Right ventricle myocardium inferior (tissue), 1 donor: ENCODE data around the gene SLITRK3. TPM values are rescaled to one million over a fixed set of nuclear protein-coding genes. Genes with fewer than 3 reads are reported as not detected.
A peak's percentile ranks its signal among the peaks of the same experiment; 100 is the strongest.

Source experiments
- ATAC-seq: fragments of 200-7000 bp; cut with Tn5 transposase; one replicate; pipeline ENCODE4 v1.9.1; 2020; ENCODE audit warnings: mild to moderate bottlenecking, moderate library complexity
- DNase-seq: peaks from one replicate; pipeline ENCODE4 v3.0.0; 2021; ENCODE audit errors: missing footprints
- intact Hi-C: fragments of 100-400 bp; cut with DNase I; formaldehyde crosslinking; loops from one replicate; pipeline ENCODE4 v1.11.0; 2022
- long read RNA-seq: library from polyadenylated mRNA; unstranded; transcript quantifications from one replicate; pipeline ENCODE4 v2.0.0, GENCODE V29; 2021
- total RNA-seq: library from RNA; stranded (reverse); fragmentation: NEBNext Ultra II Directional; extraction: Animal tissue kit (Norgen Biotek cat#: 25700); gene quantifications from one replicate; pipeline ENCODE4 v1.2.1, GENCODE V29; 2021
- donor health status: DM: no; HTN: yes; CAD: no; lungs with severe emphysema.

SLITRK3 gene
- total RNA-seq = not detected
- long read RNA-seq = 0 reads

GRCh38 chr3:165195640-165196576, at the start of gene SLITRK3:
SLITRK3 (minus strand) TSS chr3:165196384; CDS start chr3:165190830, 5,554 bp downstream.
- no peak for DNase-seq
- ATAC-seq = no peak
- intact Hi-C loops = no loop called here

- no peak for DNase-seq
- ATAC-seq = no peak
- intact Hi-C loops = no loop called here
Measured at GRCh38 chr3:165243597-165243996, 47.4 kb upstream of the SLITRK3 start.

- intact Hi-C loops = no loop called here
- no peak for ATAC-seq
- no peak for DNase-seq
Measured at GRCh38 chr3:165233501-165234195, 37.5 kb upstream of the SLITRK3 start.

- DNase-seq (no peak), ATAC-seq (no peak)
- intact Hi-C loops = no loop called here
Measured at GRCh38 chr3:165225604-165226003, 29.4 kb upstream of the SLITRK3 start.

GRCh38 chr3:165217739-165218138, 21.6 kb upstream of the SLITRK3 start:
- ATAC-seq (no peak), DNase-seq (no peak)
- intact Hi-C loops = no loop called here

- ATAC-seq (no peak), DNase-seq (no peak)
- intact Hi-C loops = no loop called here
Measured at GRCh38 chr3:165212580-165212979, 16.4 kb upstream of the SLITRK3 start.

GRCh38 chr3:165211721-165212120, 15.5 kb upstream of the SLITRK3 start:
- DNase-seq (no peak), ATAC-seq (no peak)
- intact Hi-C loops = no loop called here

- DNase-seq (no peak), ATAC-seq (no peak)
- intact Hi-C loops = no loop called here
Measured at GRCh38 chr3:165210727-165211126, 14.5 kb upstream of the SLITRK3 start.

- ATAC-seq (no peak), DNase-seq (no peak)
- intact Hi-C loops = no loop called here
Measured at GRCh38 chr3:165210132-165210531, 13.9 kb upstream of the SLITRK3 start.

GRCh38 chr3:165206454-165207266, 10.5 kb upstream of the SLITRK3 start:
- intact Hi-C loops = no loop called here
- ATAC-seq = peak; percentile 81
- DNase-seq = peak; percentile 82

GRCh38 chr3:165204445-165204844, 8.3 kb upstream of the SLITRK3 start:
- intact Hi-C loops = no loop called here
- ATAC-seq (no peak), DNase-seq (no peak)

GRCh38 chr3:165202995-165203394, 6.8 kb upstream of the SLITRK3 start:
- no peak for DNase-seq
- intact Hi-C loops = no loop called here
- ATAC-seq = no peak

GRCh38 chr3:165201964-165202363, 5.8 kb upstream of the SLITRK3 start:
- DNase-seq (no peak), ATAC-seq (no peak)
- intact Hi-C loops = no loop called here

GRCh38 chr3:165197481-165197800, 1.3 kb upstream of the SLITRK3 start:
- intact Hi-C loops = no loop called here
- ATAC-seq (no peak), DNase-seq (no peak)

- intact Hi-C loops = no loop called here
- no peak for DNase-seq
Measured at GRCh38 chr3:165196577-165197480, 645 bp upstream of the SLITRK3 start.

GRCh38 chr3:165195241-165195639, 944 bp downstream of the SLITRK3 start:
- intact Hi-C loops = no loop called here
- DNase-seq (no peak), ATAC-seq (no peak)

More at GRCh38 chr3:165196577-165197480, 645 bp upstream of the SLITRK3 start:
- no peak for ATAC-seq

GRCh38 chr3:165194511-165195240, 1.5 kb downstream of the SLITRK3 start:
- ATAC-seq (no peak), DNase-seq (no peak)
- intact Hi-C loops = no loop called here
